Fibroblast of villous mesenchyme (primary cell): ENCODE data around the gene RNF138. TPM values are rescaled to one million over a fixed set of nuclear protein-coding genes. Genes with fewer than 3 reads are reported as not detected.
A peak's percentile ranks its signal among the peaks of the same experiment; 100 is the strongest.

Experiments
- DNase-seq: peaks from one replicate; pipeline ENCODE4 v3.0.0-alpha.2; 2010; ENCODE audit warnings: low read depth
- H3K4me3 ChIP-seq: 2 replicates; pipeline ENCODE4 v1.5.1; 2011; ENCODE audit warnings: low read depth, mild to moderate bottlenecking, low read length
- CTCF ChIP-seq: IDR thresholded peaks from 2 replicates; pipeline ENCODE4 v1.5.1; 2012; ENCODE audit warnings: low read depth, mild to moderate bottlenecking, low read length; ENCODE audit not compliant: insufficient read depth
- total RNA-seq: library from RNA; depleted of rRNA; stranded (reverse); fragments of >200 nt; gene quantifications from 2 replicates; pipeline ENCODE4 v1.2.3, GENCODE V29; 2012

Gene RNF138
- total RNA-seq: 26.7 and 35.4 TPM in 2 replicates

GRCh38 chr18:32091724-32092421 is at the start of gene RNF138:
Gene RNF138, plus strand, starts transcription at chr18:32091874. Its CDS starts 903 bp downstream, at chr18:32092777.
- peak; percentile 86 for DNase-seq
- TF ChIP-seq CTCF: no peak
- H3K4me3 ChIP-seq: peak within 1 kb of the TSS; percentile 93

- no peak for TF ChIP-seq CTCF
- H3K4me3 ChIP-seq: no peak overlapping the region
- no peak for DNase-seq
Measured at GRCh38 chr18:32042337-32042736, 49.3 kb upstream of the RNF138 start.

- peak; percentile 77 for DNase-seq
- no peak overlapping the region for H3K4me3 ChIP-seq
- no peak for TF ChIP-seq CTCF
Measured at GRCh38 chr18:32048507-32049091, 43.1 kb upstream of the RNF138 start.

DNA sequence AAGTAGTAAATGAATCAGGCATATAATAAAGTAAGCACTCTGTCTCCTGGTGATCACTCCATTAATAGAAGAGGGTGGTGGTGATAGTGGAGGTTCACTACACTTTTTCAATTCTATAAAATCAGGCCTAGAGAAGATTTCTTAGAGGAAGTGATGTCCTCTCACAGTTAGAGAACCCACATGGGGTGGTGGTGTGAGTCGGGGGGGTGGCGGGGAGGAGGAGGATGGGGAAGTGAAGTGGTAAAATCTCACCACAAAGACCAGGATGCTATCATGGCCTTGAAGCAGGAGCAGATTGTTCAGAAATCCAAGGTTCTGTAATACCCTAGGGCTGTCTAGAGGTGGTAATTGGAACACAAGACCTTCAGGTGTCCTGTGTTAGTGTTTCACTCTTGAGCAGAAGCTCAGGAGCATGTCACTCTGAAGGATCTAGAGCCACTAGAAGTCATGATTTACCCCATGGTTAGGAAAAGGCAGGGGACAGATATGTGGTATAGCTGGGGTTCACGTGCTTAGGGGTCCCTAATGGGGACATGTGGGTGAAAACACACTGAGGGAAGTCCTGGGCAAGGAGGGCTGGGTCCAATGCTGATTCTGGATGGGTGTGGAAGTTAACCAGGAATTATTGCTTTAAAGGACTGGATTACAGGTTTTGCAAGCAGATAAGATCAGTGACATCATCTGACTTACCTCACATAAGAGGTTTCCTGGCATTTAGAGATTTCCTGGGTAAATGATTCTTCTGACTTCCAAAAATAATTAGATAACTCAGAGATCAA is 42.1 kb upstream of the RNF138 start:
- DNase-seq: no peak
- TF ChIP-seq CTCF: no peak
- no peak overlapping the region for H3K4me3 ChIP-seq

- TF ChIP-seq CTCF: no peak
- no peak for DNase-seq
- H3K4me3 ChIP-seq: no peak overlapping the region
Measured at GRCh38 chr18:32056613-32057358, 34.9 kb upstream of the RNF138 start.

DNA sequence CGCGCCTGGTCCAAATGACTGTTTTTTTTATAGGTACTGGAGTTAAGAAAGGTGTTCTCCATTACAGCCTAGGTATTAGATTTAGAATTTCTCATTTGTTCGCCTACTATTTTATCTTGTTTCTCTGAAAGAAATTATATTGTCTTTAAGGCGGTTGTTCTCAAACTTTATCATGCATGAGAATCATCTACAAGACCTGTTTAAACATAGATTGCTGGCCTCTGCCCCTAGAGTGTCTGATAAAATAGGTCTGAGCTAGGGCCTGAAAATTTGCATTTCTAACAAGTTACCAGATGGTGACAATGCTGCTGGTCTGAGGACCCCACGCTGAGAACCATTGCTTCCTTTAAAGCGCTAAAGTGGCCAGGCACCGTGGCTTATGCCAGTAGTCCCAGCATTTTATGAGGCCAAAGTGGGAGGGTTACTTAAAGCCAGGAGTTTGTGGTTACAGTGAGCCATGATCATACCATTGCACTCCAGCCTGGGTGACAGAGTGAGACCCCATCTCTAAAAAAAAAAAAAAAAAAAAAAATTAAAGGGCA is 34.0 kb upstream of the RNF138 start:
- no peak for DNase-seq
- TF ChIP-seq CTCF: no peak
- H3K4me3 ChIP-seq: no peak overlapping the region
